Measurements from ENCODE around the gene AFF3.

The AFF3 gene

GRCh38 chr2:99598441-99598840 is 543.9 kb downstream of the AFF3 start:
- no peak for DNase-seq (ENCODE audit: low read depth)

GRCh38 chr2:99597616-99598015 is 544.8 kb downstream of the AFF3 start:
- DNase-seq (ENCODE audit: low read depth): peak; percentile 8

GRCh38 chr2:99595373-99595772 is 547.0 kb downstream of the AFF3 start:
- DNase-seq (ENCODE audit: low read depth): no peak

GRCh38 chr2:99593692-99594427 is 548.5 kb downstream of the AFF3 start:
- no peak for DNase-seq (ENCODE audit: low read depth)

GRCh38 chr2:99576775-99577174 is 565.6 kb downstream of the AFF3 start:
- DNase-seq (ENCODE audit: low read depth): no peak

DNA sequence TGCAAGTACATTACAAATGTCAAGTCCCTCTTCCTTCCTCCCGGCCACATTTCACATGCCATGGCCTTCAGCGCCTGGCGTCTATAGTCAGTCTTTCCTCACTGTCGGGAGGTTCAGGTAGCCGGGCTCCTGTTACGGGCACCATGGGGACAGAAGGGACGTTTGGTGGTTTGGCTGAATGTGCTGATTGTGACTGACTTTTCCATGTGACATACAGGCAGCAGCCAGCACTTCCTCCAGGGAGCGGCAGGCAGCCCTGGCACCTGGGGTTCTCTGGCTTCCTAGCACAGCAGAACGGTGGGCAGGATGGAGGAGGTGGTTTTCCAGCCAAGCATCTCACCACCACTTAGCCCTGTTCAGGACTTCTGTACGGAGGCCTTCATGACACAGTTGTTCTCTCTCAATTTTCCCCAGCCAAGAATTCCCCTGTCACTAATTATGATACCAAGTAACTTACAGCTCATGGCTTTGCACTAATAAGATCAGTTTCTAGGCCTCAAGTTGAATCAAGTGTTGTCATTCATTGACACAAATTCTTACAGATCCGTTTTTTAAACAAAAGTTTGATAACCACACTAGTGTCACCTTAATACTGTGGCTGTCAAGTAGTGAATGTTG is 568.6 kb downstream of the AFF3 start:
- DNase-seq (ENCODE audit: low read depth): no peak

DNA sequence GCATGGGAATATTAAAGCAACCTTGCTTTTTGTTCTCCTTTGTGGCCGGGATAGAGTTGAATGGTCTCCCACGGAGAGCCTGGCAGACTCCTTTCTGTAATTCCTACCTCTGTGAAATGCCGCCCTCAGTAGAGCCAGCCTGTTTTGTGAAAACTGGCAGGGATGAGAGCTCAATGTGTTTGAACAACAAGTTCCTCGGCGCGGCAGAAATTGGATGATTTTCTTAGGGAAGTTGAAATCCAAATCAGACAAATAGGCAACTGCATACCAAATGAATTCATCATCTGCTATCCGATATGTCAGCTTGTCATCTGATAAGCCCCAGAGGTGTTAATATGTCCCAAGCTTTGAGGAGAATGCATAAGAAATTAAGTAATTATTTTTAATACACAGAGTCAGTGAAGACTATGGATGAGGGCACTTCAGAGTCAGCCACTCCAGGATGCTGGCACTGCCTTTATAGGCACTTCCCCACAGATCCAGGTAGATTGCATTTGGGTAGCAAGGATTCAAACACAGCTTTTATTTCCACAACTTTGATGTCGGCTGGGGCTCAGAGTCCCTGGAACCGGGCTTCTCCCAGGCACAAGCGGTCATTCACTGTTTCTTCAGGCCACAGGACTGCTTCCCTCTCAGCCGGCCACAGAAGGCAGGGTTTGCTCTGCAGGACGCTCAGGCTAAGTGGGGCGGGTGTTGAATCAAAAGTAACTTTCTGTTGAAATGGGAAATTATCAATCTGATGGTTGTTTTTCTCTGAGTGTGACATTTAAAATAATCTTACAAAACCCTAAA is 569.8 kb downstream of the AFF3 start:
- no peak for DNase-seq (ENCODE audit: low read depth)

DNA sequence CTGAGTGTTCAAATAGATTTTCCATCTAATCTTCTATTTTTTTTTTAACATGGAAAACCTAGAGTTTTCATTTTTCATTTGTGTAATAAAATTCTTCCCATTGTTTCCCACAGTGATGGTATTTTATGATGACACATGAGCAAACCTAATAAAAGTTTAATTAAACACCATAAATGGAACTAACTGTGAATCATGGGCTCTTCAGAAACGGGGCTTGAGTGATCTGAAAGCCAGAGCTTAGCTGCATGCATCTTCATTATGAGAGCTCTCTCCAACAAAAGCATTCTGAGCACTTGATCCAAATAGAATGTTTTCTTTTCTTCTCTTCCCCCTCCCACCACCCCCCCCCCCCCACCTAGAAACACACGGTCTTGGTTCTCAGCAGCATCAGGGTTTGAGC is 570.4 kb downstream of the AFF3 start:
- no peak for DNase-seq (ENCODE audit: low read depth)

DNA sequence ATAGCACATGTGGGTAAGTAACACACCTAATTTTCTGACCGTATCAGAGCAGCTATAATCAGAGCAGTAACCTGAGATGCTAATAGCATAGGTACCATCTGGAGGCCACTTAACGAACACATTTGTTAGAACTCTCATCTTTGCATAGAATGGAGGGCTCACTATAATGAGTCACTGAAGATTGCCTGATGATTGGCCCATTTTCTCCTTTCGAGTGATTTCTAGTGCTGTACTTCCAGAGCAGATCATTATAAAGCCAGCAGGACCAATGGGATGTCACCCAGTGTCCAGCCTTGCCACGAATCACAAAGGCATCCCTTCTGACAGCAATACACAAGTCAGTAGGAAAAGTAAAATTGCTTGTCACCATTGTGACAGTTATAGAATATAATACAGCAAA is 570.9 kb downstream of the AFF3 start:
- no peak for DNase-seq (ENCODE audit: low read depth)

DNA sequence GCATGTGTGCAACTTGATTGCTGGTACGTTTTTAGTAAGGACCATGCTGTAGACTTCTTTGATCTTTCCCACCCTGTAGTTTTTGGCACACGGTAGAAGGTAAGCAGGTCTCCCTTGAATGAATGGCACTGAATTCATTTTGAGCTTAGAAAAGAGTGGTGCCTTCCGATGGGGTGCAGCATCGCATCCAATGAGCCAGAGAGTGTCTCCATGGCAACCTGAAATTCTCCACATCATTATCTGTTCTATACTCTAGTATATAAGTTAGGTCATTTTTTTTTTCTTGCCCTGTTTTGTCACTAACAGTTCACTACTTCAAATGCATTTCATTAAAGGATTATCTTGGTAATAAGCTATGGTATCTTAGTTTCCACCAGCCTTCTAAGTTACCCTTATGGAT is 571.4 kb downstream of the AFF3 start:
- no peak for DNase-seq (ENCODE audit: low read depth)

- DNase-seq (ENCODE audit: low read depth): no peak
Observed at GRCh38 chr2:99569386-99569785, 573.0 kb downstream of the AFF3 start.

DNA sequence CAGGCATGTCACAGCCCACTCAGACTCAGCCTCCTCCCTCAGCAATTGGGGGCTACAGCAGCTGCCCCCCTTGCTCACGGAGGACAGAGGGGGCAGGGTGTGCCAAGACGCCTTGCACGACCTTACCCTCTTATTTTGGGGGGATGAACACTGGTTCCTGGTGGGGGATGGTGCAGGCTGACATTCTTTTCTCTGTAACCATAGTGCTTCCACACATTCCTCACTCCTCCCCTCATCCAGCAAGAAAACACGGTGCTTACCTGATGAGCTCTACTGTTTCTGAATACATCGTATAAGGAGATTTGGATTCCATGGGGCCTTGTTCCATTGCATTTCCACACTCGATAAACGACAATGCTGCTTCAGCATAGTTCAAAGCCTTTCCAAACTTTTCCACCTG is 577.2 kb downstream of the AFF3 start:
- no peak for DNase-seq (ENCODE audit: low read depth)

- no peak for DNase-seq (ENCODE audit: low read depth)
Observed at GRCh38 chr2:99562516-99562915, 579.9 kb downstream of the AFF3 start.

GRCh38 chr2:99561804-99562203 is 580.6 kb downstream of the AFF3 start:
- no peak for DNase-seq (ENCODE audit: low read depth)

DNA sequence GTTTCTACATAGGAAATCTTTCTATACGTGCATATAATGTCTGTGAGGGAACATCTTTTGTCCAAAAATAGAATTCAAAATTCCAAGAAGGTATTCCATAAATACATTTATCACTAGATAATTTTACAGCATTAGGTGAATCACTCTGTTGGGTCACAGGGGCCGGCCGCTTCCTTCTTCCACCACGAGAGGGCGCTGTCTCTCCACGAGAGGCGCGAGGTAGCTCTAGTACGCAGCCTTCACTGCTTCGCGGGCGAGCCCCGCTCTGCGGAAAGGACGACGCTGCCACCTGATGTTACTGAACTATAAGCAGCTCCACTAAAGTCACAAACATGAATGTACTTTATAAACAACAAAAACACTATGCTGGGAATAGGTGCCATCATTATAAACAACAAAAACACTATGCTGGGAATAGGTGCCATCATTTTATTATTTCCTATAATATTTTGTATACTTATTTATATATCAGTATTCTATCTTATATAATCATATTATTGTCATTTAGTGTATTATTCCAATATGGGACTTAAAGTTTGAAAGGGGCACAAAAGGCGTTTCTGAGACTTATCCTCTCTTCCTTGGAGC is 583.2 kb downstream of the AFF3 start:
- DNase-seq (ENCODE audit: low read depth): peak; percentile 56

GRCh38 chr2:99555404-99555803 is 587.0 kb downstream of the AFF3 start:
- no peak for DNase-seq (ENCODE audit: low read depth)

DNA sequence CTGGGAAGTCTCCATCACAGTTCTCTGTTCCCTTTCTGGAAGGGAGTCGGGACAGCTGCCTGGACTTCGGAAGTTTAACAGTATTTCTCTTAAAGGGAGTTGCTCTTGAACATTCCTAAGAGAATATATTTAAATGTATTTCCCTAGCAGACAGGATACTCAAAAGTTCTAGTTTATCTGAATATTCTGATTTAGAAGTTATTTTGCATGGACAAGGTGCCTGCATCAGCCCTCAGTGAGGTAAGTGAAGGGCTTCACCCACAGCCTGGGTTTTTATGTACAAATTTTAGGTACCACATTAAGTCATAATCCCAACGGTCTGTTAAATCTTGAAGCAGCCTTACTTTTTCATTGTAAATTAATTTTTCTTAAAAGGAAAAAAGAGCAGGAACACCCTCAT is 587.5 kb downstream of the AFF3 start:
- no peak for DNase-seq (ENCODE audit: low read depth)

DNA sequence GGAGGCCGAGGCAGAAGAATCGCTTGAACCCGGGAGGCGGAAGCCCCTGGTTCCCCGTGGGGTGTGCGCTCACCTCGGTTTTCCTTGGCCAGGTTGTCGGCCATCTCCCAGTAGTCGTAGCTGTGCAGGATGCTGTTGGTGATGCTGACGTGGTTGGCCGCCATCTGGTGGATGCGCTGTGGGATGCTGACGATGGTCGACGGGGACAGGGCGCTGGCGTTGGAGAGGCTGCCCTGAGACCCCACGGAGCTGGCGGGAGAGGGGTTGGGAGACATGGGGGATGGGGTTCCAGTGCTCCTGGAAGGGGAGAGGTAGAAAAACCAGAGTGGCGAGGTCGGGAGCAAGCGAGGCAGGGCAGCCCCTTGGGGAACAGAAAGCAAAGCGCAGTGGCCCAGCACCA is 588.2 kb downstream of the AFF3 start:
- no peak for DNase-seq (ENCODE audit: low read depth)

DNA sequence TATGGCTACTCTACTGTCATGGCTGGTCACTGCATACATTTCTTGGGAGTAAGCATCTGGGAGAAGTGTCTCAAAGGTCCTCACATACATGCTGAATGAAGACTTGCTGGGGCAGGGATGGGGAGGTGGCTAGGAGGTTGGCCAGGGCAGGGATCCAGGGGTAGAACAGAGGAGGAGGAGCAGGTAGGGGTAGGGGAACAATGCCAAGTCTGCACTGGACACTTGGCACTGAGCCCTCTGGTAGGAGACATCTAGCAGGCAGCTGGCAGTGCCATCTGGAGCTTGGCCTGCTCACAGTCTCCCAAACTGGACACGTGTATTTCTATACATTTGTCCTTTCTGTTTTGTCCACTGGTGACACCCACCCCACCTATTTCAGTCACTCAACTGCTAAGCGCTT is 589.9 kb downstream of the AFF3 start:
- no peak for DNase-seq (ENCODE audit: low read depth)

GRCh38 chr2:99550368-99550767 is 592.0 kb downstream of the AFF3 start:
- no peak for DNase-seq (ENCODE audit: low read depth)

- no peak for DNase-seq (ENCODE audit: low read depth)
Observed at GRCh38 chr2:99545604-99546003, 596.8 kb downstream of the AFF3 start.

GRCh38 chr2:99545066-99545465 is 597.3 kb downstream of the AFF3 start:
- DNase-seq (ENCODE audit: low read depth): peak; percentile 30

DNA sequence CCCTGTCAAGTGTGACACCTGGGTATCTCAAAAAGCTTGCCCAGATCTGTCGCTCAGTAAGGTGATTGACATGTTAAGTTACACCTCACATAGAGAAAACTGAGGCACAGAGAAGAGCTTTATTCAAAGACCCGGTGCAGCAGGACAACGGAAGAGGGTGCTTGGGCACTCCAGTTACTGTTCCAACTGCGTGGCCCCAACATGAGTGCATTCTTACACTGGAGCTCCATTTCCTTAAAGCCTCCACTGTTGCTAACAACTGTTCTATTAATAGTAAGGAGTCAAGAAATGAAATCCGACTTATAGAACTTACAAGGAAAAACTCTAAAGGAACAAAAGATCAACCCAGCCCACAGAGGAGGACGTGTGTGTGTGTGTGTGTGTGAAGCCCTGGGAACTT is 597.8 kb downstream of the AFF3 start:
- DNase-seq (ENCODE audit: low read depth): no peak

Data from HS-27A (cell line).